C4-2B (cell line): ENCODE data around the gene YTHDF2.
"Not testable (repeated sequence)": the region's sequence is repeated elsewhere in the genome, so short reads cannot be mapped to it uniquely, and the experiment has no call there.

ENCODE experiments used
- H3K27ac ChIP-seq: fragments of 450-650 bp; 2 replicates; pipeline ENCODE4 v1.5.1; 2017
- ZFX ChIP-seq: fragments of 450-650 bp; IDR thresholded peaks from 2 replicates; pipeline ENCODE4 v1.6.1; 2017
- TF ChIP-seq, protein P1 (sequence below): fragments of 450-650 bp; conservative IDR thresholded peaks from 2 replicates; pipeline ENCODE4 v1.5.1; 2017; ENCODE audit warnings: mild to moderate bottlenecking

The YTHDF2 gene

GRCh38 chr1:28792644-28793121, 55.9 kb downstream of the YTHDF2 start:
- H3K27ac ChIP-seq = no peak overlapping the region
- no peak for TF ChIP-seq ZFX
- TF ChIP-seq, protein P1, sequence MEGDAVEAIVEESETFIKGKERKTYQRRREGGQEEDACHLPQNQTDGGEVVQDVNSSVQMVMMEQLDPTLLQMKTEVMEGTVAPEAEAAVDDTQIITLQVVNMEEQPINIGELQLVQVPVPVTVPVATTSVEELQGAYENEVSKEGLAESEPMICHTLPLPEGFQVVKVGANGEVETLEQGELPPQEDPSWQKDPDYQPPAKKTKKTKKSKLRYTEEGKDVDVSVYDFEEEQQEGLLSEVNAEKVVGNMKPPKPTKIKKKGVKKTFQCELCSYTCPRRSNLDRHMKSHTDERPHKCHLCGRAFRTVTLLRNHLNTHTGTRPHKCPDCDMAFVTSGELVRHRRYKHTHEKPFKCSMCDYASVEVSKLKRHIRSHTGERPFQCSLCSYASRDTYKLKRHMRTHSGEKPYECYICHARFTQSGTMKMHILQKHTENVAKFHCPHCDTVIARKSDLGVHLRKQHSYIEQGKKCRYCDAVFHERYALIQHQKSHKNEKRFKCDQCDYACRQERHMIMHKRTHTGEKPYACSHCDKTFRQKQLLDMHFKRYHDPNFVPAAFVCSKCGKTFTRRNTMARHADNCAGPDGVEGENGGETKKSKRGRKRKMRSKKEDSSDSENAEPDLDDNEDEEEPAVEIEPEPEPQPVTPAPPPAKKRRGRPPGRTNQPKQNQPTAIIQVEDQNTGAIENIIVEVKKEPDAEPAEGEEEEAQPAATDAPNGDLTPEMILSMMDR = no peak; the same call in 1 of the 2 replicates

DNA sequence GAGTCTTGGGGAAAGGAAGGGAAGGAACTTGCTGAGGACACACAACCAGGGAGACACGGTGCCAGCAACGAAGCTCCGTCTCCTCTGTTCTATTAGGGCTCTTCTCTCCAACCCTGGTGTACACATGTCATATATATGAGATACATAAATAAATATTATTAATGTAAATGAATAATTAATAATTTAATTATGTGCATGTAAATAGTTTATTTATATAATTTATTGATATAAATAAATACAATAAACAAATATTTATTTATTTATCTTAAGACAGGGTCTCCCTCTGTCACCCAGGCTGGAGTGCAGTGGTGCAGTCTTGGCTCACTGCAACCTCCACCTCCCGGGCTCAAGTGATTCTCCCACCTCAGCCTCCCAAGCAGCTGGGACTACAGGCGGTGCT, 57.8 kb downstream of the YTHDF2 start:
- H3K27ac ChIP-seq = not testable (repeated sequence)

DNA sequence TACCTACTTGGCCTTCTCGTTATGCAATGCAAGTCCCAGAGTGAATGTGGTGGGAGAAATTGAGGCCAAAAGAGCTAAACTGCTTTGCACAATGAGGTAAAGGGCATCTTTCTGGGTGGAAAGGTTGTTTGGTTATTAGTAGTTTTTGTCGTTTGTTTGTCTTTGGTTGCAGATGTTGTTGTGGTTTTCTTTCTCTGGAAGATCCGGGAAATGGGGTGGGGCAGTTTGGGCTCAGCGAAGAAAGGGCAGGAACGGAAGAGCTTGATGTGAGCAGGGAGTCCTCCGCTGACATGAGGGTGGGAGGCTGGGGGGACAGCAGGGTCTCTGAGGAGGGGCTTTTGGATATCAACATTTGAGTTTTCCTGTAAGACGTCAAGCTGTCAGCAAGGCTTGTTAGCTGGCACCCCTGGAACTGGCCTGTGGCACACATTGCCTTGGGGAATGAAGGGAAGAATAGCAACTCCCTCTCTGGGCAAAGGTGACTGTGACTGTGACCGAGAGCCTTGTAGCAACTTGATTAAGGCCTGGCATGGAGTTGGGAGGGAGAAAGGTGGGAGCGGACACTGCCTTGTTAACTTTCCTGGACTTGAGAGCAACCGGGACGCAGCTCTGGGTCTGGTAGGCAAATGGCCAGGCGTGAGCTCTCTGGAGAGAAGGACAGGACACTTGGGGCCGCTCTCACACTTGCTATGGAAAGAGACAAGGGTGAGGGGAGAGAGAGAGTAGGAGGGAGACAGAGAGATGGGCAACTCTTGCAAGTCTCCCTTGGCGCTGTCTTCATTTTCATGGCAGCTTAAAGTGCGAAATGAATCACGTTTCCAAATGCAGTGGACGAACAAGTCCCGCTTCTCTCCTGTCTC, 59.8 kb downstream of the YTHDF2 start:
- H3K27ac ChIP-seq = no peak overlapping the region
- no peak for TF ChIP-seq ZFX
- TF ChIP-seq, protein P1 = no peak

DNA sequence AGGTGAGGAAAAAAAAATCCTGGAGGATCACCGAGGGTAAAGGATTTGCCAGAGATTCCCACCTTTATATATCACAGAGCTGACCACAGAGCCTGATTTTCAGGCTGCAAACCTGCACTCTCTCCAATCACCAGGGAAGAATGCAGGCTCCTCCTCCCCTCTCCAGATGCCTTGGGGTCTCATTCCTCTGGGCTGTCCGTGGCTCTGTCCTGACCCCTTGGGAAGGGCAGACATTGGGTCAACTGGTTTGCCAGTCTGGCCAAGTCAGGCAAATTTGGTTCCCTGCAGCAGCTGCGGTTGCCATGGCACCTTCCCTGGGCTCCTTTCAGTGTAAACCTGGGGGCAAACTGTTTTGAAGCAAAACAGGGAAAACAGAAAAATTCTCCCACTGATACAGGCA, 63.6 kb downstream of the YTHDF2 start:
- no peak overlapping the region for H3K27ac ChIP-seq
- no peak for TF ChIP-seq ZFX
- TF ChIP-seq, protein P1 = no peak

- H3K27ac ChIP-seq = no peak overlapping the region
- TF ChIP-seq, protein P1 = no peak
- no peak for TF ChIP-seq ZFX
Measured at GRCh38 chr1:28801461-28801860, 64.7 kb downstream of the YTHDF2 start.

DNA sequence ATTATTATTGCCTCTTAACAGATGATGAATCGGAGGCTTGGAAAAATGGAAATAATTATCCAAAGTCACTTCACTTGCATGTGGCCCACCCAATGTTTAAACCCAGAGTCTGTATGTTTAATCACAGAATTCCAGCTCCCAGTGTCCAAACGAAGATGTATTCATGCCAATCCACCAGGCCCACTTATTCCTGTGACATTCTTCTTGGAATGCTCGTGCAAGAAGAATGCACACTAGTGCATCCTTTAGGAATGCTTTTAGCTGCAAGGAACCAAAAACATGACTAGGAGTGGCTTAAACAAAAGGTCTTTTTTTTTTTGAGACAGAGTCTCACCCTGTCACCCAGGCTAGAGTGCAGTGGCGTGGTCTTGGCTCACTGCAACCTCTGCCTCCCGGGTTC, 66.3 kb downstream of the YTHDF2 start:
- TF ChIP-seq, protein P1 = no peak
- no peak for TF ChIP-seq ZFX
- H3K27ac ChIP-seq = no peak overlapping the region

DNA sequence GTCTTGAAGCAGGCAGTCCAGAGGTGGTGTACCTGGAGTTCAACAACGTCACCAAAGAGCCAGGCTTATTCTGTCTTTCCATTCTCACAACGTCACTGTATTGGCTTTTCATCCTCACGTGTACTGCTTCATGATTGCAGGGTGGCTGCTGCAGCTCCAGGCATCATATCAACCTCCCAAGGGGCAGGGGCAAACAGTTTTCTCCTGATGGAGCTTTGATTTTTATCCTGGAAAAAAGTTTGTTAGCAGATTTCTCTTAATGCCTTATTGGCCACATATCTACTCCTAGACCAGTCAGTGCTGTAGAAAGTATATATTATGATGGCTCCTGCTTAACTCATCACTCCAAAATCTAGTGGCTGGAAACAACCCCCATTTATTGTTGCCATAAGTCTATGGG, 66.9 kb downstream of the YTHDF2 start:
- TF ChIP-seq, protein P1 = no peak
- no peak for TF ChIP-seq ZFX
- H3K27ac ChIP-seq = no peak overlapping the region

GRCh38 chr1:28804071-28804470, 67.3 kb downstream of the YTHDF2 start:
- no peak overlapping the region for H3K27ac ChIP-seq
- TF ChIP-seq ZFX = no peak
- TF ChIP-seq, protein P1 = no peak
